ENCODE measurements around the gene RASL11B. TPM values are rescaled to one million over a fixed set of nuclear protein-coding genes. Genes with fewer than 3 reads are reported as not detected.

The RASL11B gene
- total RNA-seq, 1 experiment from 2014 or later, result 30.0 TPM

DNA sequence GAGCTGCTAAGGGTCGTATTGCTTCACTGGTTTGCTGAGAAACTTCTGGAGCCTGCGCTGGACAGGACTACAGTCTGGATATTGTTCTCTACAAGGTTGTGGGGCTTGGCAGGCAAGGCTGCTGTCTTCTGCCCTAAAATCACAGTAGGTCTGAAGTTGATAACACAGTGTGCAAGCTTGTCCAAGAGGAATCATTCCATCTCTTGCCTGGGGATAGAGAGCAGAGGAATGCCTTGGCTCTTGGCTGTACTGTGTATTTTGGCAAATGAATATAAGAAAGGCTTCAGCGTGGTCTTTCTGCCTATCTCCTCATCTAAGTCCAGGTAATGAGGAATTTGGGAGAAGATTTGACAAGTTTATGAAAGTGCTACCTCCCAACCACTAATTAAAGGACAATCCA, 9.4 kb upstream of the RASL11B start:
- no peak overlapping the region for H4K8ac ChIP-seq (replicated peaks; ENCODE audit: insufficient read length, low read depth, low read length)
- no CpG with 5 or more reads among the region's 3 CpGs for WGBS (ENCODE audit: extremely low coverage, insufficient read length, low lambda C conversion rate)
- Mint-ChIP-seq H3K4me3 (no peak overlapping the region), H3K4me1 (peaks cover 18 to 26% of the 10 kb centered on the region in 2 experiments), H3K36me3 (ENCODE audit: insufficient read depth in 1 of 3, low read depth in 3 of 3) (peaks cover 4 to 16% (median 10%) of the 10 kb centered on the region in 3 experiments), H3K9me3 (peaks cover 2 to 14% of the 10 kb centered on the region in 2 experiments; a peak in 4 of 5 replicates), H3K27ac (peak overlapping the region in 1 of 3 experiments; percentile 3; a peak in 1 of 7 replicates), H3K27me3 (ENCODE audit: low read depth) (peaks cover 5% of the 10 kb centered on the region)
- H3K27me3 ChIP-seq (ENCODE audit: insufficient read depth, low read length), result no peaks in the 10 kb centered on the region
- H3K4ac ChIP-seq (ENCODE audit: low read depth, low read length), result no peak overlapping the region
- TF ChIP-seq, protein P1, sequence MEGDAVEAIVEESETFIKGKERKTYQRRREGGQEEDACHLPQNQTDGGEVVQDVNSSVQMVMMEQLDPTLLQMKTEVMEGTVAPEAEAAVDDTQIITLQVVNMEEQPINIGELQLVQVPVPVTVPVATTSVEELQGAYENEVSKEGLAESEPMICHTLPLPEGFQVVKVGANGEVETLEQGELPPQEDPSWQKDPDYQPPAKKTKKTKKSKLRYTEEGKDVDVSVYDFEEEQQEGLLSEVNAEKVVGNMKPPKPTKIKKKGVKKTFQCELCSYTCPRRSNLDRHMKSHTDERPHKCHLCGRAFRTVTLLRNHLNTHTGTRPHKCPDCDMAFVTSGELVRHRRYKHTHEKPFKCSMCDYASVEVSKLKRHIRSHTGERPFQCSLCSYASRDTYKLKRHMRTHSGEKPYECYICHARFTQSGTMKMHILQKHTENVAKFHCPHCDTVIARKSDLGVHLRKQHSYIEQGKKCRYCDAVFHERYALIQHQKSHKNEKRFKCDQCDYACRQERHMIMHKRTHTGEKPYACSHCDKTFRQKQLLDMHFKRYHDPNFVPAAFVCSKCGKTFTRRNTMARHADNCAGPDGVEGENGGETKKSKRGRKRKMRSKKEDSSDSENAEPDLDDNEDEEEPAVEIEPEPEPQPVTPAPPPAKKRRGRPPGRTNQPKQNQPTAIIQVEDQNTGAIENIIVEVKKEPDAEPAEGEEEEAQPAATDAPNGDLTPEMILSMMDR (conservative IDR thresholded peaks at IDR 0.05), result no peak
- DNase-seq, result no peak
- no peak overlapping the region for H4K5ac ChIP-seq (ENCODE audit: insufficient read length, low read depth, low read length)
- H4K91ac ChIP-seq (ENCODE audit: insufficient read length, low read depth, low read length), result no peak overlapping the region
- no peak overlapping the region for H3T11ph ChIP-seq (ENCODE audit: low read length)
- H3K4me1 ChIP-seq (ENCODE audit: insufficient read depth, low read length), result peaks cover 3% of the 10 kb centered on the region; the same call in 1 of the 2 replicates
- H3K79me2 ChIP-seq (ENCODE audit: insufficient read depth, low read length), result no peaks in the 10 kb centered on the region; the same call in 1 of the 2 replicates
- H3K27ac ChIP-seq (ENCODE audit: insufficient read length, low read depth, low read length), result no peak overlapping the region
- H3K23ac ChIP-seq (ENCODE audit: insufficient read length, low read depth, low read length), result no peak overlapping the region
- H3K79me1 ChIP-seq (ENCODE audit: insufficient read depth, low read depth, low read length, poor library complexity, severe bottlenecking), result no peaks in the 10 kb centered on the region
- no peak overlapping the region for H2BK15ac ChIP-seq (ENCODE audit: low read depth, low read length)
- no peak overlapping the region for H2BK12ac ChIP-seq (ENCODE audit: insufficient read length, low read depth, low read length)
- no peak overlapping the region for H2AK5ac ChIP-seq (ENCODE audit: insufficient read length, low read length)
- H3K56ac ChIP-seq (ENCODE audit: insufficient read length, low read depth, low read length), result no peak overlapping the region
- H2BK120ac ChIP-seq (ENCODE audit: low read depth, low read length, poor library complexity, severe bottlenecking), result no peak overlapping the region
- no peak overlapping the region for H3K18ac ChIP-seq (ENCODE audit: insufficient read length, low read depth, low read length)
- H3K4me2 ChIP-seq (ENCODE audit: insufficient read depth, insufficient read length, low read length), result no peak overlapping the region
- H2BK5ac ChIP-seq (ENCODE audit: insufficient read length, low read length), result no peak overlapping the region
- no peak overlapping the region for H3K9ac ChIP-seq (ENCODE audit: extremely low read depth, insufficient read length, low read length)
- H3K9me3 ChIP-seq (ENCODE audit: control insufficient read depth, low read depth, low read length), result no peaks in the 10 kb centered on the region
- H2BK20ac ChIP-seq (ENCODE audit: low read depth, low read length, poor library complexity, severe bottlenecking), result no peak overlapping the region
- no peaks in the 10 kb centered on the region for H4K20me1 ChIP-seq (ENCODE audit: control insufficient read depth, insufficient read depth, insufficient read length)
- H3K14ac ChIP-seq (ENCODE audit: insufficient read depth, low read length), result no peak overlapping the region
- H2AFZ ChIP-seq (ENCODE audit: low read length), result no peak overlapping the region
- H3K23me2 ChIP-seq (ENCODE audit: insufficient read length, low read depth, low read length, poor library complexity, severe bottlenecking), result no peaks in the 10 kb centered on the region

Data from H9 (cell line).